Glutamatergic neuron (in vitro differentiated cells): ENCODE measurements around the gene SERPINB10. TPM values are rescaled to one million over a fixed set of nuclear protein-coding genes. Genes with fewer than 3 reads are reported as not detected.

Source experiments
- DNase-seq: peaks from one replicate; pipeline ENCODE4 v3.0.0; 2022
- H3K27ac Mint-ChIP-seq: one replicate; pipeline ENCODE4 v1.8.0; 2020; ENCODE audit warnings: mild to moderate bottlenecking, mixed read lengths, inconsistent platforms; ENCODE audit not compliant: unreplicated experiment
- H3K27me3 Mint-ChIP-seq: one replicate; pipeline ENCODE4 v1.8.0; 2020; ENCODE audit warnings: mild to moderate bottlenecking, moderate library complexity, mixed read lengths, inconsistent platforms; ENCODE audit not compliant: unreplicated experiment
- H3K36me3 Mint-ChIP-seq: one replicate; pipeline ENCODE4 v1.8.0; 2020; ENCODE audit warnings: mild to moderate bottlenecking, mixed read lengths, inconsistent platforms; ENCODE audit not compliant: unreplicated experiment
- H3K4me1 Mint-ChIP-seq: one replicate; pipeline ENCODE4 v1.8.0; 2020; ENCODE audit warnings: mild to moderate bottlenecking, low read depth, mixed read lengths, inconsistent platforms; ENCODE audit not compliant: unreplicated experiment
- H3K4me3 Mint-ChIP-seq: one replicate; pipeline ENCODE4 v1.8.0; 2020; ENCODE audit warnings: mild to moderate bottlenecking, mixed read lengths, inconsistent platforms; ENCODE audit not compliant: unreplicated experiment
- H3K9me3 Mint-ChIP-seq: one replicate; pipeline ENCODE4 v1.8.0; 2020; ENCODE audit warnings: mild to moderate bottlenecking, moderate library complexity, mixed read lengths, inconsistent platforms; ENCODE audit not compliant: unreplicated experiment
- CTCF ChIP-seq: fragments of 200-600 bp; sonication (generic); IDR thresholded peaks from one replicate; pipeline ENCODE4 v1.5.0; 2021; ENCODE audit not compliant: partially characterized antibody, unreplicated experiment
- total RNA-seq: library from RNA; stranded (reverse); fragmentation: NEBNext Ultra II Directional; extraction: Animal tissue kit (Norgen Biotek cat#: 25700); gene quantifications from one replicate; pipeline ENCODE4 v1.2.1, GENCODE V29; 2021; ENCODE audit not compliant: unreplicated experiment

SERPINB10 gene
- total RNA-seq, 1 donor from 2014 or later = not detected

- no peaks in the 10 kb centered on the region for H3K4me1 Mint-ChIP-seq
These were observed 74.6 kb downstream of the SERPINB10 start for GRCh38 chr18:63982361-63982760.

More at GRCh38 chr18:63982361-63982760, 74.6 kb downstream of the SERPINB10 start:
- Mint-ChIP-seq H3K9me3 (no peaks in the 10 kb centered on the region), H3K36me3 (no peaks in the 10 kb centered on the region), H3K27me3 (peaks cover 2% of the 10 kb centered on the region), H3K27ac (no peak overlapping the region), H3K4me3 (no peak overlapping the region)
- no peak for TF ChIP-seq CTCF
- no peak for DNase-seq

Other genes starting within 250 kb of the SERPINB10 start
- not detected for gene SERPINB3, start 246.1 kb upstream of the SERPINB10 start, total RNA-seq
- gene SERPINB11, start 205.0 kb upstream of the SERPINB10 start, total RNA-seq = not detected
- gene SERPINB7, start 132.5 kb upstream of the SERPINB10 start, total RNA-seq = not detected
- not detected for gene SERPINB2, start 20.3 kb upstream of the SERPINB10 start, total RNA-seq
- not detected for gene HMSD, start 41.3 kb downstream of the SERPINB10 start, total RNA-seq
- 4.2 TPM for gene SERPINB8, start 62.1 kb downstream of the SERPINB10 start, total RNA-seq
- not detected for gene LINC00305, start 241.1 kb downstream of the SERPINB10 start, total RNA-seq